ENCODE data around the gene ZIM2.

GRCh38 chr19:56868446-56868845, 27.9 kb upstream of the ZIM2 start:
- TF ChIP-seq, protein P1, sequence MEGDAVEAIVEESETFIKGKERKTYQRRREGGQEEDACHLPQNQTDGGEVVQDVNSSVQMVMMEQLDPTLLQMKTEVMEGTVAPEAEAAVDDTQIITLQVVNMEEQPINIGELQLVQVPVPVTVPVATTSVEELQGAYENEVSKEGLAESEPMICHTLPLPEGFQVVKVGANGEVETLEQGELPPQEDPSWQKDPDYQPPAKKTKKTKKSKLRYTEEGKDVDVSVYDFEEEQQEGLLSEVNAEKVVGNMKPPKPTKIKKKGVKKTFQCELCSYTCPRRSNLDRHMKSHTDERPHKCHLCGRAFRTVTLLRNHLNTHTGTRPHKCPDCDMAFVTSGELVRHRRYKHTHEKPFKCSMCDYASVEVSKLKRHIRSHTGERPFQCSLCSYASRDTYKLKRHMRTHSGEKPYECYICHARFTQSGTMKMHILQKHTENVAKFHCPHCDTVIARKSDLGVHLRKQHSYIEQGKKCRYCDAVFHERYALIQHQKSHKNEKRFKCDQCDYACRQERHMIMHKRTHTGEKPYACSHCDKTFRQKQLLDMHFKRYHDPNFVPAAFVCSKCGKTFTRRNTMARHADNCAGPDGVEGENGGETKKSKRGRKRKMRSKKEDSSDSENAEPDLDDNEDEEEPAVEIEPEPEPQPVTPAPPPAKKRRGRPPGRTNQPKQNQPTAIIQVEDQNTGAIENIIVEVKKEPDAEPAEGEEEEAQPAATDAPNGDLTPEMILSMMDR (IDR thresholded peaks at IDR 0.05), result no peak
- TF ChIP-seq EP300 (IDR thresholded peaks at IDR 0.05), result no peak
- TF ChIP-seq POLR2A (IDR thresholded peaks at IDR 0.05), result no peak
